ENCODE measurements around the gene PPP1R3G.

PPP1R3G gene

DNA sequence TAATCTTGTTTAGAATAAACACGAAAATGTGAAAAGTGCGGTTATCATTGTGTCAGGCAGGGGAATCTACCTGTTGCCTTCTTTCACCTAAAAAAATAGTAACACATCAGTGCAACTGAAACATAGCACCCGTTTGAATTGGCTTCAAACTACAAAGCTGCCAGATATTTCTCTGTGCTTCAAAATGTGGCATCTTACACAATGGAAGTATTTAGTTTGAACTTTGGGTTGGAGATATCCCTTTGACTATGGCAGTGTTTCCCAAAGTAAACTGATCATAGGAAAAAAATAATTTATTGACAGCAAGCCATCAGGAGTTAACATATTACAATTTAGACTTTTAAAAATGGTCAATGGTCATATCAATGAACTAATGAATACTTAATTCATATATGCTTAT lies 3.6 kb downstream of the PPP1R3G start:
- Histone ChIP-seq H3K9ac (ENCODE audit: low read length) (no peak overlapping the region), H3K27ac (ENCODE audit: low read depth, low read length) (no peak overlapping the region), H3K27me3 (ENCODE audit: control insufficient read depth, insufficient read depth, low read length) (no peaks in the 10 kb centered on the region), H3K4me1 (ENCODE audit: control insufficient read depth, insufficient read depth, low read length) (peaks cover 2% of the 10 kb centered on the region), H3K4me3 (ENCODE audit: low read length) (no peak overlapping the region), H3K36me3 (ENCODE audit: control insufficient read depth, insufficient read depth, low read length) (no peaks in the 10 kb centered on the region)

DNA sequence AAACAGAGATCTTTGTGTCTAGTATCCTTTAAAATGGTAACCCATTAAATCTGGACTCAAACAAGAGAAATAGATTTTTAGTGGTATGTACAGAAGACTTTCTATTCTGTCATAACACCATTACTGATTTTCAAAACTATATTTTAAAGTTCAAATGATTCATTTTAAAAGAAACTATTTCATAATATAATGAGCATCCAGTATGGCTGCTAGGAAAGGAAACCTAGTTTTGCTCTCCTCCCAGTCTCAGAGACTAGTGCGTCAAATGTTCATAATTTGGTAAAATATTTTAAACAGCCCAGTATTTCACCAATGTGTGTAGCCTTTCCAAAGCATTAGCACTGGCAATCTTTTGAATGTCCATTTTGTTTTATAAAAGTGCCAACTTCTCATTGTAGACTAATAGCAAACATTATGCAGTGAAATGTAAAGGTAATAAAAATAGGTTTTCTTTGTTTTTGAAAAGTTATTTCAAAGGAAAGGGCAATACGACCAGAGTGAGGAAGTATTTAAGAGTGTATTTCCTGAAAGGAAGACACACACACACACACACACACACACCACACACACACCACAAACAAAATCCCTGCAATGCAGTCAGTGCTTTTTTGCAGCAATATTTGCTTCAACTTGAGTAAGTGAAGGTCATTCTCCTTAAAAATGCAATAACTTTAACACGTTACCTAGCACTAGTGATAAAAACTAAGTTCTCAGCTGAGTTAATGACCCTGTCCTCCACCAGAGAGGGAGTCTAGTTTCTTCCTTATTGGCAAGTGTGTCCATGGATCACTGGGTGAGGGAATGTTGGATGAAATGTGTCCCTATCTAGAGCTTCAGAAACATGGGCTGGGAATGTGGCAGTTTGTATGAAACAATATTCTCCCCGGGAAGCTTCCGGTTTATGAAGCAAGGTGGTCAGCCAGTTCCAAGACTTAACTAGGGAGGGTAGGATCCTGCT lies 4.6 kb downstream of the PPP1R3G start:
- Histone ChIP-seq H3K36me3 (ENCODE audit: control insufficient read depth, insufficient read depth, low read length) (no peaks in the 10 kb centered on the region), H3K4me3 (ENCODE audit: low read length) (no peak overlapping the region), H3K27ac (ENCODE audit: low read depth, low read length) (no peak overlapping the region), H3K4me1 (ENCODE audit: control insufficient read depth, insufficient read depth, low read length) (peaks cover 2% of the 10 kb centered on the region), H3K27me3 (ENCODE audit: control insufficient read depth, insufficient read depth, low read length) (no peaks in the 10 kb centered on the region), H3K9ac (ENCODE audit: low read length) (no peak overlapping the region)

DNA sequence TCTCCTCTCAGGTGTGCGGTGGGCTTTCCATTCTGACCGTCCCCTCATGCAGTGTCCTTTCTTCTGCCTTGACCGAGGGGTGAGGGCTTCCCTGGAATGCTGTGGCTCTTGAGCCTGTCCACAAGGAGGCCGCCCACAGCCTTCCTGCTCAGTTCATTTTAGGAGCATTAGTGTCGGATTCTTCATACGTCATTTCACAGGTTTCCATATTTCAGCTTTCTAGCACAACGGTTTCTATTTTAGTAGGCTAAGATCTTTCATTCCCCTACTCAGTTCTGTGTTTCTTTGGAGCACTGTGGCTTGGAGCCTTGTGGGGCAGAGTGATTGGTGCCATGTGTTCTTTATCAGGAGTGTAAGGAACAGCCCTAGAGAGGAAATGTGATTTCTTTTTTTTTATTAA lies 5.5 kb downstream of the PPP1R3G start:
- no peak overlapping the region for H3K4me3 ChIP-seq (ENCODE audit: low read length)
- H3K9ac ChIP-seq (ENCODE audit: low read length), result no peak overlapping the region
- peaks cover 2% of the 10 kb centered on the region for H3K4me1 ChIP-seq (ENCODE audit: control insufficient read depth, insufficient read depth, low read length)
- no peak overlapping the region for H3K27ac ChIP-seq (ENCODE audit: low read depth, low read length)
- H3K27me3 ChIP-seq (ENCODE audit: control insufficient read depth, insufficient read depth, low read length), result no peaks in the 10 kb centered on the region
- no peaks in the 10 kb centered on the region for H3K36me3 ChIP-seq (ENCODE audit: control insufficient read depth, insufficient read depth, low read length)

DNA sequence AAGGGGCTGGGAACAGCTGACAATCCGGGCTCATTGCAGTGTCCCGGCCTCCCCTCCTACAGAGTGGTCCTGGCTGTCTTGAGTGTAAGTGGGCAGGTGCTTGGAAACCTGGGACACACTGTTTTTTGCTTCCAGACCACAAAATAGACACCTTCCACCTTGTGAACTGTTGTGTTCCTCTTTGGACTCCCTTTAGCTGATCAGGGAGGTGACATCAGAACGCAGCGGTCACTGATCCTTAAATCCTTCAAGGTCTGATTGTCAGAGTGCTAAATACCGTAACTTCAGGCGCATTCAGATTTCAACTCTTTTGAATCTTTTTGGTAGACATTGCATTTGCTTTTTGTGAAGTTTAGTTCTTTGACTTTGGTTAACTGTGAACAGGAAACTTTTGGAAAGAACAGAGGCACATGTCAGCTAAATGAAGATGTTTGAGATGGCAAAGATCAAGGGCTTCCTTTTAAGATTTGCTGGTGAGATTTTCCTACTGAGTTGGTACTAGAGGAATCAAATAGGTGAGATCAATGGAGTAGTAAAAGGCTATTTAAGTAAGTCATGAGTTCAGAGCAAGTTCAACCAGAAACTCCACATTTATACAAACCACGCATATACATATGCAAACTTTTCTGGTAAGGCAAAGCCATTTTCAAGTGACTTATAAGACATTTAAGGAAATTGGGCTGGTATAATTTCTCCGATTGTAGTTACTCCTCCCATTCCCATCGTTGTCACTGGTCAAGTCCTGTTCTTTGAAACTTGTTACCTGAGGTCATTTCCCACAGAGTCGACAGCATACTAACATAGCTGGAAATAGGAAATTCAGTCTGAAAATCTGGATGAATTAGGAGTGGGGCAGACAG lies 6.3 kb downstream of the PPP1R3G start:
- no peak overlapping the region for H3K9ac ChIP-seq (ENCODE audit: low read length)
- H3K27me3 ChIP-seq (ENCODE audit: control insufficient read depth, insufficient read depth, low read length), result no peaks in the 10 kb centered on the region
- no peaks in the 10 kb centered on the region for H3K36me3 ChIP-seq (ENCODE audit: control insufficient read depth, insufficient read depth, low read length)
- no peak overlapping the region for H3K4me3 ChIP-seq (ENCODE audit: low read length)
- H3K4me1 ChIP-seq (ENCODE audit: control insufficient read depth, insufficient read depth, low read length), result no peaks in the 10 kb centered on the region
- H3K27ac ChIP-seq (ENCODE audit: low read depth, low read length), result no peak overlapping the region

DNA sequence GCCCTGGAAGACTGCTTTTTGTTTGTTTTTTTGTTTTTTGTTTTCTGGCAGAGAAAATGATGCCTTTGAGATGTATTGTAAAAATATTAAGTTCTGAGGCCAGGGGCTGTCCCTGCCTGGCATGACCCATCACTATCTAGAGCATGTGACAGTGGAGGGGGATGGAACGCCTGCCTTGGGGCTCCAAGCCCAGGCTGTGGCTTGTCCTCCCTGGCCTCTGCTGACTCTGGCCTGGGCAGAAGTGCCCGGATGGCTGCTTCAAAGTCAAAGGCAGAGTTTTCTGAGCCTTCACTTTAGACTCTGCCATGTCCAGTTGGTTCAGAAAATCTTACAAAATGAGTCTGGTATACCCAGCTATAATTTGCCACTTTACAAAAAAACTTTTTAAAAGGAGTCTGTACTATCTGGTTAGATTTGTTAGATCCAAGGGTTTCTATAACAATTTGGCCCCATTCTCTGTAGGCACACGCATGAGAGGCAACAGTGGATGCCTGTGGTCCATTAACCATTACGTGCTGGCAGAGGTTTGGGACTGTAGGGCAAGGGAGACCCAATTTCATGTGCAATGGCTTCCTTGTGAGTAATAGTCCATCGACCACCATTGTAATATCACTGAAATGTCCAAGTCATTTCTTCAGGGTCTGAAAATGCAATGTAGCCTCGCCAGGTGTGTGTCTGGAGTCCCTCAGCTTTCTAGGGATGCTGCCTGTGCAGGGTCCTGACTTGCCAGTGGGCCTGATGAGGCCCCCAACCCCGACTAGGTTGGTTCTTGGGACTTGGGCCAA lies 8.3 kb downstream of the PPP1R3G start:
- H3K9ac ChIP-seq (ENCODE audit: low read length), result no peak overlapping the region
- no peaks in the 10 kb centered on the region for H3K27me3 ChIP-seq (ENCODE audit: control insufficient read depth, insufficient read depth, low read length)
- no peak overlapping the region for H3K27ac ChIP-seq (ENCODE audit: low read depth, low read length)
- no peaks in the 10 kb centered on the region for H3K36me3 ChIP-seq (ENCODE audit: control insufficient read depth, insufficient read depth, low read length)
- H3K4me3 ChIP-seq (ENCODE audit: low read length), result no peak overlapping the region
- no peaks in the 10 kb centered on the region for H3K4me1 ChIP-seq (ENCODE audit: control insufficient read depth, insufficient read depth, low read length)

DNA sequence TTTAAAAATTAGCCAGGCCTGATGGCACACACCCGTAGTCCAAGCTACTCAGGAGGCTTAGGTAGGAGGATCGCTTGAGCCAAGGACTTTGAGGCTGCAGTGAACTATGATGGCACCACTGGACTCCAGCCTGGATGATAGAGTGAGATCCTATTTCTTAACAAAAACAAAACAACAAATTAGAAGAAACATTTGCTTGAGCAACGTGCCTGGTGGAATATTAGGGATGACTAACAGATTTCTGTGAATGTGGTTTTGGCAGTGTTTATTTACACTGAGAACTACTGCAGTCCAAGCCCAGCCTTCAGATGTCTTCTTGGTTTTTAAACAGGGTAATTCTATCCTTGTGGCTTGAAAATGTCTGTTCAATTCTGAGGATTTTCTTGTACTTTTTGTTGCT lies 9.2 kb downstream of the PPP1R3G start:
- no peaks in the 10 kb centered on the region for H3K4me1 ChIP-seq (ENCODE audit: control insufficient read depth, insufficient read depth, low read length)
- H3K27ac ChIP-seq (ENCODE audit: low read depth, low read length), result no peak overlapping the region
- no peaks in the 10 kb centered on the region for H3K36me3 ChIP-seq (ENCODE audit: control insufficient read depth, insufficient read depth, low read length)
- no peak overlapping the region for H3K9ac ChIP-seq (ENCODE audit: low read length)
- H3K27me3 ChIP-seq (ENCODE audit: control insufficient read depth, insufficient read depth, low read length), result no peaks in the 10 kb centered on the region
- no peak overlapping the region for H3K4me3 ChIP-seq (ENCODE audit: low read length)

DNA sequence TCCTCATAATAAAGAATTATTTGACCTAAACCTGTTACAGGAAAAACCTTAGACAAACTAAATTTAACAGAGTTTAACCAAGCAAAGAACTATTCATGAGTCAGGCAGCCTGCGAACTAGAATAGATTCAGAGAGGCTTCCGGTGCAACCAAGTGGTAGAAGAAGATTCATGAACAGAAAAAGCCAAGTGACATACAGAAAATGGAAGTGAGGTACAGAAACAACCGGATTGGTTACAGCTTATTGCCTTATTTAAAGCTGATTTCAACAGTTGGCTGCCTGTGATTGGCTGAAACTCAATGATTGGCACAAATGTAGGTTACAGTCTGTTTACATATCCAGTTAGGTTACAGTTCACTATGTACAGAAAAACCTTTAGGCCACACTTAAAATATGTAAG lies 10.1 kb downstream of the PPP1R3G start:
- H3K36me3 ChIP-seq (ENCODE audit: control insufficient read depth, insufficient read depth, low read length), result no peaks in the 10 kb centered on the region
- no peak overlapping the region for H3K4me3 ChIP-seq (ENCODE audit: low read length)
- no peak overlapping the region for H3K27ac ChIP-seq (ENCODE audit: low read depth, low read length)
- H3K27me3 ChIP-seq (ENCODE audit: control insufficient read depth, insufficient read depth, low read length), result no peaks in the 10 kb centered on the region
- no peaks in the 10 kb centered on the region for H3K4me1 ChIP-seq (ENCODE audit: control insufficient read depth, insufficient read depth, low read length)
- H3K9ac ChIP-seq (ENCODE audit: low read length), result no peak overlapping the region

DNA sequence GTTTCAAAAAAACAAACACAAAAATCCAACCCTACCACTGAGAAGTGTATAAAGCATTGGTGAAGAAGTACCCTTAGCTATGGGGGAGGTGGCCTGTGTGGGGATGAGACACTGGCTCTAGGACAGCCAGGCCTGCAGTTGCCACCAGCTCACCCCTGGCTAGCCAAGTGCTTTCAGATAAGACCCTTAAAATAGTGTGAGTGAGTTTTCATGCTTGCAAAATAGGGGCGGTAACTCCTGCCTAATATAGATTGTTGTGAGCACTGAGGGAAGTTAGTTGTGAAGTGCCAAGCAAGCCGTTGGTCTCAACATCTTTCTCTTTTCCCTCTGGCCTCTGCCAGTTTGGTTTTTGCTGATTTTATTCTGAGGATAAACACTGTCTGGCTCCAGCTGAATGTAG lies 11.3 kb downstream of the PPP1R3G start:
- no peaks in the 10 kb centered on the region for H3K27me3 ChIP-seq (ENCODE audit: control insufficient read depth, insufficient read depth, low read length)
- H3K9ac ChIP-seq (ENCODE audit: low read length), result no peak overlapping the region
- no peak overlapping the region for H3K27ac ChIP-seq (ENCODE audit: low read depth, low read length)
- H3K36me3 ChIP-seq (ENCODE audit: control insufficient read depth, insufficient read depth, low read length), result no peaks in the 10 kb centered on the region
- H3K4me3 ChIP-seq (ENCODE audit: low read length), result no peak overlapping the region
- no peaks in the 10 kb centered on the region for H3K4me1 ChIP-seq (ENCODE audit: control insufficient read depth, insufficient read depth, low read length)

DNA sequence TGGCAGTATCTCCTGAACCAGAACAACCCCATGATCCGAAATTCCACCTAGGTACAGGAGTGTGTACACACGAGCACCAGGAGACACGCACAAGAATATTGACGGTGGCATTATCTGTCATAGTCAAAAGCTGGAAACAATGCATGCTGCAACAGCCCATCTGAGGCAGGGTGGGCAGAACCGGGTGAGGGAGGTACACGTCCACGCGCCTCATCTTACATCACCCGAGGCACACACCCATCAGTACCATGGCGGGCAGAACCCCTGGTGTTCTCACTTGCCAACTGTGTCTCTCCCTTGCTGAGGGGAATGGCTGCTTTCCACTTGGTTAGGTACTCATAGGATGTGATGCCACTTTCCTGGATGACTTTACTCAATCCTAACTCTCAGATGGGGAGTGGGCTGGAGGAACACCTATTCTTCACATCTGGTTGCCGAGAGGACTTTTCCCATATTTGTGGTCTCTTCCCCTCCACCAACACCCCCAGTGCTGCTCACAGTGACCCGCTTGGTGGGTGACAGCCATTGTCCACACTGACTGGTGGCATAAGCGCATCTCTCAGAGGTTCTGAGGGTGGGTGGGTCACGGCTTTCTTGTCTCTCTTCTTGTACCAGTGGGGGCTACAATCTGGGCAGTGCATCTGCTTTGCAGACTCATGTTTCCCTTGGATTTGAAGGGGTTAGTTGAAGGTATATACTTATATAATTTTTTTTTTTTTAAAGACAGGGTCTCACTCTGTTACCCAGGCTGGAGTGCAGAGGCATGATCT lies 13.5 kb downstream of the PPP1R3G start:
- Histone ChIP-seq H3K4me3 (ENCODE audit: low read length) (no peak overlapping the region), H3K27ac (ENCODE audit: low read depth, low read length) (no peak overlapping the region), H3K27me3 (ENCODE audit: control insufficient read depth, insufficient read depth, low read length) (no peaks in the 10 kb centered on the region), H3K36me3 (ENCODE audit: control insufficient read depth, insufficient read depth, low read length) (no peaks in the 10 kb centered on the region), H3K4me1 (ENCODE audit: control insufficient read depth, insufficient read depth, low read length) (no peaks in the 10 kb centered on the region), H3K9ac (ENCODE audit: low read length) (no peak overlapping the region)

DNA sequence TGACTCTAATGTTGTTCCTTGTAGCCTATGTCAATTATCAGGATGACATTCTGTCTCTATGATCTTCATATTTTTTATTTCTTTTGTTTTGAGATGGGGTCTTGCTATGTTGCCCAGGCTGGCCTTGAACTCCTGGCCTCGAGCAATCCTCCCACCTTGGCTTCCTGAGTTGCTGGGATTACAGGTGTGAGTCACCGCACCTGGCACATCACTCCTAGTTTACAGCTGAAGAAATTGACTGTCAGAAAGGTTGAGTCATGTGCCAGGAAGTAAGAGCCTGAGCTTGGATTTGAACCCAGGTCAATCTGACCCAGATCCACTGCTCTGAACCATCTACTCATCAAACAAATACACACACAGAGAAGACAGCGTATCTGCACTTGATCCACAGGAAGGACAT lies 14.4 kb downstream of the PPP1R3G start:
- Histone ChIP-seq H3K27ac (ENCODE audit: low read depth, low read length) (no peak overlapping the region), H3K4me1 (ENCODE audit: control insufficient read depth, insufficient read depth, low read length) (no peaks in the 10 kb centered on the region), H3K27me3 (ENCODE audit: control insufficient read depth, insufficient read depth, low read length) (no peaks in the 10 kb centered on the region), H3K36me3 (ENCODE audit: control insufficient read depth, insufficient read depth, low read length) (no peaks in the 10 kb centered on the region), H3K4me3 (ENCODE audit: low read length) (no peak overlapping the region), H3K9ac (ENCODE audit: low read length) (no peak overlapping the region)

DNA sequence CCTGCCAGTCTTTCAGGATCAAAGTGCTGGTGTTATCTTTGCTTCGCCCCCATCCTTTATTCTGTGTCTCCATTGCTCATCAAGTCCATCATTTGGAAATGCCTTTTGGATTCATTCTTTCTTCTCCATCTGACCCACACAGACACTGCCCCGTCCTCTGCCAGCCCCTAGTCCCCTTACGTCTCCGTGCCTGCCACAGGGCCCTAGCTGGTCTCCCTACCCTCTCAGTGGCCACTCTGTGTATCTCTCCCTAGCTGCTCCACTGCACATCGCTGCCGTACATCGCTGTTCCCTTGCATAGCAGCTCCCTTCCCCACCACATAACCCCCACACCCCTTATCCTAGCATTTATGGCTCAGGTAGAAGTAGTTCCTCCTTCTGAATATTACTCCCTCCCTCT lies 15.7 kb downstream of the PPP1R3G start:
- Histone ChIP-seq H3K4me3 (ENCODE audit: low read length) (no peak overlapping the region), H3K27ac (ENCODE audit: low read depth, low read length) (no peak overlapping the region), H3K9ac (ENCODE audit: low read length) (no peak overlapping the region), H3K36me3 (ENCODE audit: control insufficient read depth, insufficient read depth, low read length) (no peaks in the 10 kb centered on the region), H3K27me3 (ENCODE audit: control insufficient read depth, insufficient read depth, low read length) (no peaks in the 10 kb centered on the region), H3K4me1 (ENCODE audit: control insufficient read depth, insufficient read depth, low read length) (no peaks in the 10 kb centered on the region)

Measured in rectal smooth muscle tissue (tissue), 1 donor.